ENCODE data around the gene FRMD4A.

- TF ChIP-seq EZH2phosphoT487 (IDR thresholded peaks at IDR 0.05), result no peak
- TF ChIP-seq CTCF (IDR thresholded peaks at IDR 0.05), result no peak
These were observed 682.3 kb downstream of the FRMD4A start for GRCh38 chr10:13648425-13648824.

Data from neural progenitor cell (in vitro differentiated cells).